WTC11 (cell line): ENCODE data around the gene GADD45B.

Experiments used
- CREB1 ChIP-seq: sonication (generic); formaldehyde crosslinking; IDR thresholded peaks from 2 replicates; pipeline ENCODE4 v1.8.0; 2023; ENCODE audit warnings: mild to moderate bottlenecking, missing genetic modification reagents
- FOXK1 ChIP-seq: sonication (generic); formaldehyde crosslinking; IDR thresholded peaks from 2 replicates; pipeline ENCODE4 v1.8.0; 2022; ENCODE audit warnings: mild to moderate bottlenecking, moderate library complexity, missing genetic modification reagents
- GRHL2 ChIP-seq: fragments of 250-450 bp; sonication (Bioruptor Pico); IDR thresholded peaks from 2 replicates; pipeline ENCODE4 v1.8.0; 2022; ENCODE audit warnings: mild to moderate bottlenecking, moderate library complexity; ENCODE audit not compliant: insufficient replicate concordance, severe bottlenecking
- ZNF317 ChIP-seq: sonication (generic); formaldehyde crosslinking; IDR thresholded peaks from 2 replicates; pipeline ENCODE4 v1.8.1; 2023; ENCODE audit warnings: low read depth, mild to moderate bottlenecking, moderate library complexity, missing genetic modification reagents, borderline replicate concordance
- TF ChIP-seq, protein P1 (sequence below): fragments of 200-600 bp; IDR thresholded peaks from 2 replicates; pipeline ENCODE4 v1.8.0; 2022; ENCODE audit warnings: antibody characterized with exemption
- TF ChIP-seq, protein P2 (sequence below): sonication (generic); formaldehyde crosslinking; IDR thresholded peaks from 2 replicates; pipeline ENCODE4 v1.8.1; 2023; ENCODE audit warnings: mild to moderate bottlenecking, missing genetic modification reagents, moderate library complexity

DNA sequence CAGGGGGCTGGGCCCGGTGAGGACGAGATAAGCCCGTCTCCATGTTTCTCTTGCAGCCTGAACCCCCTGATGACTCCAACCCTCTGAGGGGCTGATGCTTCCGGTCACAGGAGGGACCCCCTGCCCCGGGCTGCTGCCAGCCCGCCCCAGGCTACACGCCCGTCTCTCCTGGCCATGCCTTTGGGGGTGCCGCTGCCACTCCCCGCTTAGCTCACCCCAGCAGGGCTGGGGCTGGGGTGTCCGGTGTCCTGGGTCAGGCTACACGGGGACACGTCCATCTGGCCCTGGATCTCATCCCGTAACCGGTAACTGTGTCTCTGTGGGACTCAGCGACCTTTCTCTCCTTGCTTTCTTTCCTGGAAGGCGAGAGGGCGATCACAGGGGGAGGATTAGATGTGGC, 40.8 kb downstream of the GADD45B start:
- TF ChIP-seq FOXK1 (CRISPR knock-in tag) (no peak), GRHL2 (CRISPR knock-in tag) (no peak), ZNF317 (CRISPR knock-in tag) (no peak), CREB1 (CRISPR knock-in tag) (no peak)
- TF ChIP-seq, protein P1, sequence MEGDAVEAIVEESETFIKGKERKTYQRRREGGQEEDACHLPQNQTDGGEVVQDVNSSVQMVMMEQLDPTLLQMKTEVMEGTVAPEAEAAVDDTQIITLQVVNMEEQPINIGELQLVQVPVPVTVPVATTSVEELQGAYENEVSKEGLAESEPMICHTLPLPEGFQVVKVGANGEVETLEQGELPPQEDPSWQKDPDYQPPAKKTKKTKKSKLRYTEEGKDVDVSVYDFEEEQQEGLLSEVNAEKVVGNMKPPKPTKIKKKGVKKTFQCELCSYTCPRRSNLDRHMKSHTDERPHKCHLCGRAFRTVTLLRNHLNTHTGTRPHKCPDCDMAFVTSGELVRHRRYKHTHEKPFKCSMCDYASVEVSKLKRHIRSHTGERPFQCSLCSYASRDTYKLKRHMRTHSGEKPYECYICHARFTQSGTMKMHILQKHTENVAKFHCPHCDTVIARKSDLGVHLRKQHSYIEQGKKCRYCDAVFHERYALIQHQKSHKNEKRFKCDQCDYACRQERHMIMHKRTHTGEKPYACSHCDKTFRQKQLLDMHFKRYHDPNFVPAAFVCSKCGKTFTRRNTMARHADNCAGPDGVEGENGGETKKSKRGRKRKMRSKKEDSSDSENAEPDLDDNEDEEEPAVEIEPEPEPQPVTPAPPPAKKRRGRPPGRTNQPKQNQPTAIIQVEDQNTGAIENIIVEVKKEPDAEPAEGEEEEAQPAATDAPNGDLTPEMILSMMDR: no peak
- TF ChIP-seq, protein P2, sequence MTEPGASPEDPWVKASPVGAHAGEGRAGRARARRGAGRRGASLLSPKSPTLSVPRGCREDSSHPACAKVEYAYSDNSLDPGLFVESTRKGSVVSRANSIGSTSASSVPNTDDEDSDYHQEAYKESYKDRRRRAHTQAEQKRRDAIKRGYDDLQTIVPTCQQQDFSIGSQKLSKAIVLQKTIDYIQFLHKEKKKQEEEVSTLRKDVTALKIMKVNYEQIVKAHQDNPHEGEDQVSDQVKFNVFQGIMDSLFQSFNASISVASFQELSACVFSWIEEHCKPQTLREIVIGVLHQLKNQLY (CRISPR knock-in tag): no peak
